Glomerular visceral epithelial cell (primary cell): ENCODE data around the gene PPP1R37.

Source experiments
- DNase-seq: peaks from one replicate; pipeline ENCODE4 v3.0.0-alpha.2; 2016; ENCODE audit errors: extremely low spot score

PPP1R37 gene

GRCh38 chr19:45195764-45196163 is 102.8 kb downstream of the PPP1R37 start:
- no peak for DNase-seq
